ENCODE data around the gene GRID2. TPM values are rescaled to one million over a fixed set of nuclear protein-coding genes. Genes with fewer than 3 reads are reported as not detected.

Gene GRID2
- total and polyA plus RNA-seq, 12 donors, result 0.01 to 0.07 (median 0.07) TPM; not detected in 9

- no peak for DNase-seq
- no peaks in the 10 kb centered on the region for H3K27me3 ChIP-seq
- H3K9me3 ChIP-seq, result no peaks in the 10 kb centered on the region
- H3K4me1 ChIP-seq, result no peaks in the 10 kb centered on the region
- no peak for ATAC-seq
- intact Hi-C loops (cut with DNase I), result no loop called here
- no peak overlapping the region for H3K27ac ChIP-seq
- H3K4me3 ChIP-seq, result no peak overlapping the region
- 58 to 69% methylated on average over 10 of the region's 10 CpGs for WGBS, 2 donors
- no peaks in the 10 kb centered on the region for H3K36me3 ChIP-seq
- no peak for TF ChIP-seq CTCF (IDR thresholded peaks at IDR 0.05)
Measured at GRCh38 chr4:93084599-93085305, 781.0 kb downstream of the GRID2 start.

GRCh38 chr4:93086356-93086755, 782.6 kb downstream of the GRID2 start:
- no peak overlapping the region for H3K4me3 ChIP-seq
- DNase-seq (no peak), ATAC-seq (no peak)
- no peaks in the 10 kb centered on the region for H3K36me3 ChIP-seq
- H3K27me3 ChIP-seq, result no peaks in the 10 kb centered on the region
- TF ChIP-seq CTCF (IDR thresholded peaks at IDR 0.05), result no peak
- no peaks in the 10 kb centered on the region for H3K9me3 ChIP-seq
- H3K27ac ChIP-seq, result no peak overlapping the region
- H3K4me1 ChIP-seq, result no peaks in the 10 kb centered on the region
- intact Hi-C loops (cut with DNase I), result no loop called here
- WGBS, 2 donors, result 60 to 71% methylated on average over 4 of the region's 4 CpGs

- 83% methylated on average over 2 of the region's 2 CpGs for WGBS, 2 donors
- ATAC-seq (no peak), DNase-seq (no peak)
- intact Hi-C loops (cut with DNase I), result no loop called here
- no peak for TF ChIP-seq CTCF (IDR thresholded peaks at IDR 0.05)
- H3K27ac ChIP-seq, result no peak overlapping the region
- H3K4me3 ChIP-seq, result no peak overlapping the region
- H3K9me3 ChIP-seq, result peaks cover 0 to 2% (median 0%) of the 10 kb centered on the region in 11 donors
- no peaks in the 10 kb centered on the region for H3K4me1 ChIP-seq
- no peaks in the 10 kb centered on the region for H3K27me3 ChIP-seq
- no peaks in the 10 kb centered on the region for H3K36me3 ChIP-seq
Measured at GRCh38 chr4:93092765-93093164, 789.0 kb downstream of the GRID2 start.

- ATAC-seq (no peak), DNase-seq (no peak)
- Histone ChIP-seq H3K4me3 (no peak overlapping the region), H3K27ac (no peak overlapping the region), H3K27me3 (no peaks in the 10 kb centered on the region), H3K36me3 (no peaks in the 10 kb centered on the region), H3K9me3 (peaks cover 0 to 11% (median 0%) of the 10 kb centered on the region in 11 donors), H3K4me1 (no peaks in the 10 kb centered on the region)
- intact Hi-C loops (cut with DNase I), result no loop called here
- 86 to 90% methylated on average over 7 of the region's 7 CpGs for WGBS, 2 donors
- TF ChIP-seq CTCF (IDR thresholded peaks at IDR 0.05), result no peak
Measured at GRCh38 chr4:93103042-93103441, 799.3 kb downstream of the GRID2 start.

All from heart right ventricle (tissue), 16 donors.